Measurements from ENCODE around the gene METTL24.
"Not testable (repeated sequence)": the region's sequence is repeated elsewhere in the genome, so short reads cannot be mapped to it uniquely, and the experiment has no call there.

The METTL24 gene

DNA sequence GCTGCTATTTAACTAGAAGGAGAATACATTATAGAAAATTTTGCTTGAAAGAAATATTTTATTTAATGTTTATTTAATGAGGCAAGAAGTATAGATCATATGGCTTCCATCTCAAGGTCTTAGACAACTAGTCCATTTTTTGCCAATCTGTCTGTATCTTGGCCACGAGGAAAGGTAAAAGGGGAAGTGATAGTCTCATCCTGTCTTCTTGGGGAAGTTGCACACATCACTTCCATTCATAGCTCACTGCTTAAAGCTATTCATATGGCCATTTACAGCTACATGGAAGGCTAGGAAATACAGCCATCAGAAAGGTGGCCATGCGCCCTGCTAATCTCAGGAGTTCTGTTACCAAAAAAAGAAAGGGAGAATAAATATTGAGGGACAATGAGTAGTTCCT lies 50.8 kb downstream of the METTL24 start:
- Histone ChIP-seq H3K79me2 (ENCODE audit: insufficient read depth, low read length) (no peaks in the 10 kb centered on the region), H4K20me1 (ENCODE audit: insufficient read depth, low read length) (no peaks in the 10 kb centered on the region), H3K27me3 (ENCODE audit: insufficient read depth, low read length) (no peaks in the 10 kb centered on the region), H3K27ac (ENCODE audit: low read depth, low read length, poor library complexity, severe bottlenecking) (no peak overlapping the region), H3F3A (ENCODE audit: insufficient read depth, low read length) (no peaks in the 10 kb centered on the region), H3K4me1 (ENCODE audit: insufficient read depth, low read length, severe bottlenecking) (no peaks in the 10 kb centered on the region), H3K9me2 (ENCODE audit: low read depth, low read length) (no peaks in the 10 kb centered on the region), H3K9ac (ENCODE audit: low read length) (no peak overlapping the region), H3K9me3 (ENCODE audit: low read length) (no peaks in the 10 kb centered on the region), H2AFZ (ENCODE audit: low read length) (no peak overlapping the region), H3K4me3 (ENCODE audit: low read depth, low read length, poor library complexity, severe bottlenecking) (no peak overlapping the region), H3K4me2 (ENCODE audit: low read length) (no peak overlapping the region), H3K36me3 (ENCODE audit: insufficient read depth, low read length) (no peaks in the 10 kb centered on the region)
- TF ChIP-seq, protein P1, sequence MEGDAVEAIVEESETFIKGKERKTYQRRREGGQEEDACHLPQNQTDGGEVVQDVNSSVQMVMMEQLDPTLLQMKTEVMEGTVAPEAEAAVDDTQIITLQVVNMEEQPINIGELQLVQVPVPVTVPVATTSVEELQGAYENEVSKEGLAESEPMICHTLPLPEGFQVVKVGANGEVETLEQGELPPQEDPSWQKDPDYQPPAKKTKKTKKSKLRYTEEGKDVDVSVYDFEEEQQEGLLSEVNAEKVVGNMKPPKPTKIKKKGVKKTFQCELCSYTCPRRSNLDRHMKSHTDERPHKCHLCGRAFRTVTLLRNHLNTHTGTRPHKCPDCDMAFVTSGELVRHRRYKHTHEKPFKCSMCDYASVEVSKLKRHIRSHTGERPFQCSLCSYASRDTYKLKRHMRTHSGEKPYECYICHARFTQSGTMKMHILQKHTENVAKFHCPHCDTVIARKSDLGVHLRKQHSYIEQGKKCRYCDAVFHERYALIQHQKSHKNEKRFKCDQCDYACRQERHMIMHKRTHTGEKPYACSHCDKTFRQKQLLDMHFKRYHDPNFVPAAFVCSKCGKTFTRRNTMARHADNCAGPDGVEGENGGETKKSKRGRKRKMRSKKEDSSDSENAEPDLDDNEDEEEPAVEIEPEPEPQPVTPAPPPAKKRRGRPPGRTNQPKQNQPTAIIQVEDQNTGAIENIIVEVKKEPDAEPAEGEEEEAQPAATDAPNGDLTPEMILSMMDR (IDR thresholded peaks at IDR 0.05; ENCODE audit: low read length): no peak
- TF ChIP-seq EZH2 (IDR thresholded peaks at IDR 0.05; ENCODE audit: borderline replicate concordance, low read length): no peak

DNA sequence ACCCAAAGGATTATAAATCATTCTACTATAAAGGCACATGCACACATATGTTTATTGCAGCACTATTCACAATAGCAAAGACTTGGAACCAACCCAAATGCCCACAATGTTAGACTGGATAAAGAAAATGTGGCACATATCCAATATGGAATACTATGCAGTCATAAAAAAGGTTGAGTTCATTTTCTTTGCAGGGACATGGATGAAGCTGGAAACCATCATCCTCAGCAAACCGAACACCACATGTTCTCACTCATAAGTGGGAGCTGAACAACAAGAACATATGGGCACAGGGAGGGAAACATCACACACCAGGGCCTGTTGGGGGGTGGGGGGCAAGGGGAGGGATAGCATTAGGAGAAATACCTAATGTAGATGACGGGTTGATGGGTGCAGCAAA lies 52.3 kb downstream of the METTL24 start:
- not testable (repeated sequence) for H3K27ac ChIP-seq (ENCODE audit: low read depth, low read length, poor library complexity, severe bottlenecking); H3K9me2 ChIP-seq (ENCODE audit: low read depth, low read length); H4K20me1 ChIP-seq (ENCODE audit: insufficient read depth, low read length); H3K36me3 ChIP-seq (ENCODE audit: insufficient read depth, low read length); H3K27me3 ChIP-seq (ENCODE audit: insufficient read depth, low read length); H3K4me2 ChIP-seq (ENCODE audit: low read length); H3K9me3 ChIP-seq (ENCODE audit: low read length); H3K4me1 ChIP-seq (ENCODE audit: insufficient read depth, low read length, severe bottlenecking); H3F3A ChIP-seq (ENCODE audit: insufficient read depth, low read length); H3K4me3 ChIP-seq (ENCODE audit: low read depth, low read length, poor library complexity, severe bottlenecking); H3K79me2 ChIP-seq (ENCODE audit: insufficient read depth, low read length); H2AFZ ChIP-seq (ENCODE audit: low read length); H3K9ac ChIP-seq (ENCODE audit: low read length)

DNA sequence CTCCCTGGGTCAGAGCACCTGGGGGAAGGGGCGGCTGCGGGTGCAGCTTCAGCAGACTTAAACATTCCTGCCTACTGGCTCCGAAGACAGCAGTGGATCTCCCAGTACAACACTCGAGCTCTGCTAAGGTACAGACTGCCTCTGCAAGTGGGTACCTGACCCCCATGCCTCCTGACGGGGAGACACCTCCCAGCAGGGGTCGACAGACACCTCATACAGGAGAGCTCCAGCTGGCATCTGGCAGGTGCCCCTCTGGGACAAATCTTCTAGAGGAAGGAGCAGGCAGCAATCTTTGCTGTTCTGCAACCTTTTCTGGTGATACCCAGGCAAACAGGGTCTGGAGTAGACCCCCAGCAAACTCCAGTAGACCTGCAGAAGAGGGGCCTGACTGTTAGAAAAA lies 54.5 kb downstream of the METTL24 start:
- H3K36me3 ChIP-seq (ENCODE audit: insufficient read depth, low read length); H3K4me3 ChIP-seq (ENCODE audit: low read depth, low read length, poor library complexity, severe bottlenecking); H3K4me2 ChIP-seq (ENCODE audit: low read length); H3K9me2 ChIP-seq (ENCODE audit: low read depth, low read length); H3K9me3 ChIP-seq (ENCODE audit: low read length); H3K27me3 ChIP-seq (ENCODE audit: insufficient read depth, low read length); H3K79me2 ChIP-seq (ENCODE audit: insufficient read depth, low read length); H3K27ac ChIP-seq (ENCODE audit: low read depth, low read length, poor library complexity, severe bottlenecking); H2AFZ ChIP-seq (ENCODE audit: low read length); H3K9ac ChIP-seq (ENCODE audit: low read length); H3K4me1 ChIP-seq (ENCODE audit: insufficient read depth, low read length, severe bottlenecking); H4K20me1 ChIP-seq (ENCODE audit: insufficient read depth, low read length); H3F3A ChIP-seq (ENCODE audit: insufficient read depth, low read length): not testable (repeated sequence)

DNA sequence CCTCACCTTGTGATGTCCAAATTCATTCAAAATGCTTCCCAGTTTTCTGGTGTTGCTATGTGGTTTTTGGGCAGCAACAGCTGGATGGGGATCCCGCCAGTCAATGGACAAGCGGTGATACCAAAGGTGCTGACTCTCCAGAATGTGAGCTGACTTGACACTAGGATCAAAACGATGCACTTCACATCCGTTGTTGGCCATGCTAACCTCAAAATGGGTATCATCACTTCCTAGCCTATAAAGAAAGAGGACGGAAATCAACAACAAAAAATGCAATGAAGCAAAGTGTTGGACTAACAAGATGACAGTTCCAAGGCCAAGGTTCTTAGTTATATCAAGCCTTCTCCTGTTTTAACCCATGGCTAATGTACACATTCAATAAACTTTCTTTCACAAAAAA lies 59.2 kb downstream of the METTL24 start:
- no peaks in the 10 kb centered on the region for H3K36me3 ChIP-seq (ENCODE audit: insufficient read depth, low read length)
- H3F3A ChIP-seq (ENCODE audit: insufficient read depth, low read length): no peaks in the 10 kb centered on the region
- no peaks in the 10 kb centered on the region for H3K9me2 ChIP-seq (ENCODE audit: low read depth, low read length)
- H3K4me2 ChIP-seq (ENCODE audit: low read length): no peak overlapping the region
- no peaks in the 10 kb centered on the region for H3K9me3 ChIP-seq (ENCODE audit: low read length)
- H3K27me3 ChIP-seq (ENCODE audit: insufficient read depth, low read length): no peaks in the 10 kb centered on the region
- H3K4me3 ChIP-seq (ENCODE audit: low read depth, low read length, poor library complexity, severe bottlenecking): no peak overlapping the region
- H4K20me1 ChIP-seq (ENCODE audit: insufficient read depth, low read length): no peaks in the 10 kb centered on the region
- no peaks in the 10 kb centered on the region for H3K4me1 ChIP-seq (ENCODE audit: insufficient read depth, low read length, severe bottlenecking)
- TF ChIP-seq, protein P1 (IDR thresholded peaks at IDR 0.05; ENCODE audit: low read length): no peak
- TF ChIP-seq EZH2 (IDR thresholded peaks at IDR 0.05; ENCODE audit: borderline replicate concordance, low read length): no peak
- H2AFZ ChIP-seq (ENCODE audit: low read length): no peak overlapping the region
- no peak overlapping the region for H3K9ac ChIP-seq (ENCODE audit: low read length)
- no peak overlapping the region for H3K27ac ChIP-seq (ENCODE audit: low read depth, low read length, poor library complexity, severe bottlenecking)
- no peaks in the 10 kb centered on the region for H3K79me2 ChIP-seq (ENCODE audit: insufficient read depth, low read length)
